Endothelial cell (in vitro differentiated cells): ENCODE data around the gene ERCC2. TPM values are rescaled to one million over a fixed set of nuclear protein-coding genes. Genes with fewer than 3 reads are reported as not detected.

ENCODE experiments used
- DNase-seq: peaks from one replicate; pipeline ENCODE4 v3.0.0; 2021; ENCODE audit warnings: low spot score
- H3K27ac Mint-ChIP-seq: one replicate; pipeline ENCODE4 v1.8.0; 2021; ENCODE audit warnings: mixed read lengths, inconsistent platforms; ENCODE audit not compliant: unreplicated experiment
- H3K27me3 Mint-ChIP-seq: one replicate; pipeline ENCODE4 v1.8.0; 2021; ENCODE audit warnings: mild to moderate bottlenecking, moderate library complexity, mixed read lengths, inconsistent platforms; ENCODE audit not compliant: unreplicated experiment
- H3K36me3 Mint-ChIP-seq: one replicate; pipeline ENCODE4 v1.8.0; 2021; ENCODE audit warnings: mild to moderate bottlenecking, low read depth, mixed read lengths, inconsistent platforms; ENCODE audit not compliant: unreplicated experiment
- H3K4me1 Mint-ChIP-seq: one replicate; pipeline ENCODE4 v1.8.0; 2021; ENCODE audit warnings: mild to moderate bottlenecking, mixed read lengths, inconsistent platforms; ENCODE audit not compliant: unreplicated experiment
- H3K4me3 Mint-ChIP-seq: one replicate; pipeline ENCODE4 v1.8.0; 2021; ENCODE audit warnings: mild to moderate bottlenecking, mixed read lengths, inconsistent platforms; ENCODE audit not compliant: unreplicated experiment
- H3K9me3 Mint-ChIP-seq: one replicate; pipeline ENCODE4 v1.8.0; 2021; ENCODE audit warnings: mixed read lengths, inconsistent platforms; ENCODE audit not compliant: unreplicated experiment
- total RNA-seq: library from RNA; stranded (reverse); fragmentation: NEBNext Ultra II Directional; extraction: Animal tissue kit (Norgen Biotek cat#: 25700); gene quantifications from one replicate; pipeline ENCODE4 v1.2.1, GENCODE V29; 2021; ENCODE audit not compliant: unreplicated experiment
- TF ChIP-seq, protein P1 (sequence below): fragments of 200-600 bp; sonication (generic); IDR thresholded peaks from one replicate; pipeline ENCODE4 v1.5.0; 2021; ENCODE audit warnings: antibody characterized with exemption; ENCODE audit not compliant: unreplicated experiment

ERCC2 gene
- total RNA-seq, 1 donor from 2014 or later: 44.2 TPM

DNA sequence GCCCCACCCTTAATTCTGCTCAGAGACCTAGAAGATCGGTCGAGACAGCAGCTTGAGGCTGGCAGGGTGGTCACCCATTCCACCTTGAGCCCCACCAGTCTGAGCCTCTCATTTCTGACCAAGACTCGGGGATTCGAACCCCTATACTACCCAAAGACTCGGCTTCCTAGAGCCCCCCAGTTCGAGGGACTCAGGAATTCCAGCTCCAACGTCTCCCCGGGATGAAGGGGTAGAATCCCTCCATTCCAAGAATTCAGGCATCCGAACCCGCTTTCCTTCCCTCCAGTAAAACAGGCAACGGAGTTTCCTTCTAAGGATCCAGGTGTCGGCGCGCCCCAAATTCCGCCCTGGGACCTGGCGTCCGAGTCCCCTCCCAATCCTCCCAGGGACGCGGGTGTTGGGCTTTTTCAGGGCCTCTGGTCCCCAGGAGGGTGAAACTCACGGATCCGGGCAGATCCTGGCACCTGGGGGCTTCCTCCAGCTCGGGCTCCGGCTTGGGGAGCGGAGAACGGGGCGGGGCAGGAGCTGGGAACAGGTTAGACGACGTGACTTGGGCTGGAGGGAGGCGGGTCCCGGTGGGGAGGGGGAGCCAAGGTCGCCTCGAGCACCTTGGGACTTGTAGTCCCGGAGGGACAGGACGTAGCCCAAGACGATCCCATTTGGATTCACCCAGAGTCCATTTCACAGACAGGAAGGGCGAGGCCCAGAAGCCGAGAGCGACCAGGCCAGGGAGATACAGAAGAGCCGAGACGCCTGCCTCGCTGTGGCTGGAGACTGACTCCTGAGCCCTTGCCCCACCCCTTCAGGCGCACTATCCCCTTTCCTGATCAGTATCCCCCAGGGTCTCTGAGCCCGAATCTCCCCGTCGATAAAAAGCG lies 34.4 kb upstream of the ERCC2 start, which contains the start of gene PPP1R13L:
TSS of gene PPP1R13L (minus strand) at position 513 of the 878 bp plus-strand sequence. CDS start 6,751 bp downstream, outside the sequence.
- Mint-ChIP-seq H3K36me3 (peaks cover 7% of the 10 kb centered on the region), H3K27ac (peak within 1 kb of the TSS; percentile 98), H3K4me1 (peaks cover 13% of the 10 kb centered on the region), H3K27me3 (peaks cover 12% of the 10 kb centered on the region), H3K4me3 (peak within 1 kb of the TSS; percentile 96), H3K9me3 (no peaks in the 10 kb centered on the region)
- TF ChIP-seq, protein P1, sequence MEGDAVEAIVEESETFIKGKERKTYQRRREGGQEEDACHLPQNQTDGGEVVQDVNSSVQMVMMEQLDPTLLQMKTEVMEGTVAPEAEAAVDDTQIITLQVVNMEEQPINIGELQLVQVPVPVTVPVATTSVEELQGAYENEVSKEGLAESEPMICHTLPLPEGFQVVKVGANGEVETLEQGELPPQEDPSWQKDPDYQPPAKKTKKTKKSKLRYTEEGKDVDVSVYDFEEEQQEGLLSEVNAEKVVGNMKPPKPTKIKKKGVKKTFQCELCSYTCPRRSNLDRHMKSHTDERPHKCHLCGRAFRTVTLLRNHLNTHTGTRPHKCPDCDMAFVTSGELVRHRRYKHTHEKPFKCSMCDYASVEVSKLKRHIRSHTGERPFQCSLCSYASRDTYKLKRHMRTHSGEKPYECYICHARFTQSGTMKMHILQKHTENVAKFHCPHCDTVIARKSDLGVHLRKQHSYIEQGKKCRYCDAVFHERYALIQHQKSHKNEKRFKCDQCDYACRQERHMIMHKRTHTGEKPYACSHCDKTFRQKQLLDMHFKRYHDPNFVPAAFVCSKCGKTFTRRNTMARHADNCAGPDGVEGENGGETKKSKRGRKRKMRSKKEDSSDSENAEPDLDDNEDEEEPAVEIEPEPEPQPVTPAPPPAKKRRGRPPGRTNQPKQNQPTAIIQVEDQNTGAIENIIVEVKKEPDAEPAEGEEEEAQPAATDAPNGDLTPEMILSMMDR: no peak
- peak; percentile 74 for DNase-seq

- peaks cover 4% of the 10 kb centered on the region for H3K36me3 Mint-ChIP-seq
- TF ChIP-seq, protein P1: peak; percentile 43
- DNase-seq: peak; percentile 73
- H3K4me3 Mint-ChIP-seq: peak overlapping the region; percentile 96
- no peaks in the 10 kb centered on the region for H3K9me3 Mint-ChIP-seq
- H3K27me3 Mint-ChIP-seq: peaks cover 12% of the 10 kb centered on the region
- H3K27ac Mint-ChIP-seq: no peak overlapping the region
- peaks cover 13% of the 10 kb centered on the region for H3K4me1 Mint-ChIP-seq
These were observed 33.6 kb upstream of the ERCC2 start for GRCh38 chr19:45403781-45404556.

DNA sequence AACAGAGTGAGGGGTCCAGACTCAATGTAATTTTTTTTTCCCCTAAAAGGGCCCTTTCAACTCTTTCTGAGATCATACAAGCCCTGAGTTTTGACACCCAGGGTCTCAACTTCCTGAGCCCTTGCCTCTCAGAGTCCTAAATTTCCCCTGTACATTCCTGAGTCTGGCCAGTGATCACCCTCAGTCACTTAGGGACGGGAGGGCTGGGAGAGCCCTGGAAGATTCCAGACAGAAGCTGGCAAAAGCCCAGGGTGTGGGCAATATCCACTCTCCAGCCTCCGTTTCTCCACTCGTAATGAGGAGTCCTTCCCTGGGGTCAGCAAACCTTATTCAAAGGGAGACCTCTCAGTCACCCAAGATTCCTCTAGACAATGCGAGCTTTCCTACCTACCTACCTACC lies 32.9 kb upstream of the ERCC2 start:
- peaks cover 12% of the 10 kb centered on the region for H3K27me3 Mint-ChIP-seq
- H3K4me3 Mint-ChIP-seq: peak overlapping the region; percentile 23
- H3K36me3 Mint-ChIP-seq: no peaks in the 10 kb centered on the region
- no peaks in the 10 kb centered on the region for H3K9me3 Mint-ChIP-seq
- TF ChIP-seq, protein P1: no peak
- H3K4me1 Mint-ChIP-seq: peaks cover 18% of the 10 kb centered on the region
- DNase-seq: no peak
- no peak overlapping the region for H3K27ac Mint-ChIP-seq

- no peaks in the 10 kb centered on the region for H3K36me3 Mint-ChIP-seq
- peaks cover 19% of the 10 kb centered on the region for H3K4me1 Mint-ChIP-seq
- peaks cover 12% of the 10 kb centered on the region for H3K27me3 Mint-ChIP-seq
- H3K4me3 Mint-ChIP-seq: no peak overlapping the region
- DNase-seq: peak; percentile 79
- TF ChIP-seq, protein P1: peak; percentile 77
- H3K27ac Mint-ChIP-seq: no peak overlapping the region
- H3K9me3 Mint-ChIP-seq: no peaks in the 10 kb centered on the region
These were observed 32.1 kb upstream of the ERCC2 start for GRCh38 chr19:45402298-45403061.
